HG03432 (cell line): Measurements from ENCODE around the gene CFC1B.
"Not testable (repeated sequence)": the region's sequence is repeated elsewhere in the genome, so short reads cannot be mapped to it uniquely, and the experiment has no call there.

Experiments used
- ATAC-seq: cut with Tn5 transposase; IDR thresholded peaks from one replicate; pipeline ENCODE4 v1.9.1; 2021; ENCODE audit warnings: mild to moderate bottlenecking, moderate library complexity; ENCODE audit not compliant: unreplicated experiment

Gene CFC1B

GRCh38 chr2:130556441-130556840 is 35.4 kb downstream of the CFC1B start:
- ATAC-seq: not testable (repeated sequence)

- ATAC-seq: not testable (repeated sequence)
These were observed 45.1 kb downstream of the CFC1B start for GRCh38 chr2:130566165-130566564.

DNA sequence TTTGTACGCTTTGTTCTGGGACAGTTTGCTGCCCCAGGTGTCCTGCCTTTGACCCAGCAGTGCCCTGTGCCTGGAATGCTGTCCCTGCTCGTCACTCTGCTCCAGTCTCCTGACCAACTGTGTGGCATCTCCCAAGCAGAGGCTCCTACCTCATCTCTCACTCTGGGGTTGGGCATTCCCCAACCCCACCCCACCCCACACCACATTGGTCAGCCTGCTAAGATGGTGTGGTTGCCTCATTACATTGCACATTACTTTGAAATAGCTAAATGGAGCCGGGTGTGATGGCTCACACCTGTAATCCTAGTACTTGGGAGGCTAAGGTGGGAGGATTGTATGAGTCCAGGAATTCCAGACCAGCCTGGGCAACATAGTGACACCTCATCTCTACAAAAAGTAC is 50.9 kb downstream of the CFC1B start:
- not testable (repeated sequence) for ATAC-seq

DNA sequence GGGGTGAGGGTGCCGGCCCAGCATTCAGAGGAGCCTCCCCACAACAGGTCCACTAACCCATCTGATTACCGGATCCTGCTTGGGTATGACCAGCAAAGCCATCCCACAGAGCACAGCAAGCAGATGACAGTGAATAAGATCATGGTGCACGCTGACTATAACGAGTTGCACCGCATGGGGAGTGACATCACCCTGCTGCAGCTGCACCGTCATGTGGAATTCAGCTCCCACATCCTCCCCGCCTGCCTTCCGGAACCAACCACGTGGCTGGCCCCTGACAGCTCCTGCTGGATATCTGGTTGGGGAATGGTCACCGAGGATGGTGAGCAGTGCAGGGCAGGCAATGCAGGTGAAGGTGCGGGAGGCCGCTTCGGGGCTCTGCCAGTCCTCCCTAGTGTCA is 53.2 kb downstream of the CFC1B start:
- ATAC-seq: not testable (repeated sequence)

DNA sequence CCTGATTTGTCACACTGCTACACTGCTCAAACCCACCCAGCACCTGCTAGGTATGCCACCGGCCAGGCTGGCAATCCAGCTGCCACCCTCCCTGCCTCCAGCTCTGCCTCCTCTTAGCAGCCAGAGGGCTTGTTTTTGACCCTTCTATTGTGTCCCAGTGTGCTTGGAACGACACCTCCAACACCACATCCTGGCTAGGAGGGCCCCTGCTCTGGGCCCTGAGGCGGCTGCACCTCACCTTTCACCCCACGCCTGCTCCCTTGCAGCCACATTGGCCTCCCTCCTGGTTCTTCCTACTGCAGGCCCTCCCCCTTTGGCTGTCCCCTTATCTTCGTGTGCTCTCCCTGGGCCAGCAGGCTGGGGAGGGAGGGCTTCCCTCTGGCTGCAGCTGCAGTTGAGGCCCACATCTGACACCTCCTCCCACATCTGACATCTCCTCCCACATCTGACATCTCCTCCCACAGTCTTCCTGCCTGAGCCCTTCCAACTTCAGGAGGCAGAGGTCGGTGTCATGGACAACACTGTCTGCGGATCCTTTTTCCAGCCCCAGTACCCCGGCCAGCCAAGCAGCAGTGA is 55.3 kb downstream of the CFC1B start:
- ATAC-seq: not testable (repeated sequence)

GRCh38 chr2:130577559-130577958 is 56.5 kb downstream of the CFC1B start:
- ATAC-seq: not testable (repeated sequence)
